Lung (tissue), 12 donors: Measurements from ENCODE around the gene IMPG1. TPM values are rescaled to one million over a fixed set of nuclear protein-coding genes. Genes with fewer than 3 reads are reported as not detected.
A peak's percentile ranks its signal among the peaks of the same experiment; 100 is the strongest.

Source experiments
- ATAC-seq: fragments of 200-7000 bp; cut with Tn5 transposase; one replicate; pipeline ENCODE4 v1.9.1; 2020; ENCODE audit warnings: moderate number of reproducible peaks; ENCODE audit not compliant: insufficient read depth, low FRiP score
- DNase-seq, 3 donors: peaks; one replicate each; pipeline ENCODE4 v3.0.0-alpha.2; 2013 to 2017
- H3K27ac ChIP-seq, 2 donors: one replicate each; pipeline ENCODE4 v1.5.1; 2013; ENCODE audit warnings: mild to moderate bottlenecking in 2 of 2, moderate library complexity in 2 of 2, control low read depth in 1 of 2, inconsistent platforms in 1 of 2, low read depth in 1 of 2, low read length in 1 of 2
- H3K27me3 ChIP-seq, 3 donors: one replicate each; pipeline ENCODE4 v1.5.1; 2013; ENCODE audit warnings: low read length in 2 of 3; ENCODE audit not compliant: control insufficient read depth in 3 of 3, insufficient read depth in 3 of 3
- H3K36me3 ChIP-seq, 4 donors: one replicate each; pipeline ENCODE4 v1.5.1; 2013; ENCODE audit warnings: low read length in 4 of 4, mild to moderate bottlenecking in 1 of 4, moderate library complexity in 1 of 4; ENCODE audit not compliant: control insufficient read depth in 4 of 4, insufficient read depth in 4 of 4
- H3K4me1 ChIP-seq, 5 donors: one replicate each; pipeline ENCODE4 v1.5.1; 2013; ENCODE audit warnings: low read length in 5 of 5, mild to moderate bottlenecking in 2 of 5, moderate library complexity in 1 of 5; ENCODE audit not compliant: control insufficient read depth in 5 of 5, insufficient read depth in 5 of 5
- H3K4me3 ChIP-seq: one replicate; pipeline ENCODE4 v1.5.1; 2013; ENCODE audit warnings: mild to moderate bottlenecking, control low read depth, moderate library complexity
- H3K9ac ChIP-seq, 2 donors: one replicate each; pipeline ENCODE4 v1.5.1; 2013; ENCODE audit warnings: low read length in 2 of 2, control low read depth in 1 of 2; ENCODE audit not compliant: insufficient read depth in 1 of 2
- H3K9me3 ChIP-seq, 4 donors: one replicate each; pipeline ENCODE4 v1.5.1; 2013; ENCODE audit warnings: low read length in 3 of 4, mild to moderate bottlenecking in 1 of 4, moderate library complexity in 1 of 4; ENCODE audit not compliant: control insufficient read depth in 4 of 4, insufficient read depth in 3 of 4
- CTCF ChIP-seq: IDR thresholded peaks from 2 replicates; pipeline ENCODE4 v1.5.1; 2012; ENCODE audit warnings: mild to moderate bottlenecking; ENCODE audit errors: control extremely low read depth, extremely low read depth
- WGBS, 2 donors: extraction: QIAGEN DNeasy Blood & Tissue Kit; methylation state at CpG; one replicate each; pipeline ENCODE4 v1.1.7; 2013; 5-methylcytosine and 5-hydroxymethylcytosine counted together
- polyA plus RNA-seq, 2 donors: library from polyadenylated mRNA; stranded (reverse); fragments of 200-250 nt; gene quantifications; one replicate each; pipeline ENCODE4 v1.2.1, GENCODE V29; 2013
- total RNA-seq, 2 donors: library from RNA; depleted of rRNA in 1 of 2; stranded (reverse); fragments of >200 nt in 1 of 2; gene quantifications; one replicate each; pipeline ENCODE4 v1.2.1, GENCODE V29; 2014 to 2021
- donor health status: control.
- donor health status: control.
- donor health status: Bipolar disorder and iron deficiency.
- donor health status: healthy.
- donor health status: DM: yes; HTN: yes; CAD: no.

Gene IMPG1
- total and polyA plus RNA-seq, 4 donors: not detected

- Histone ChIP-seq H3K27me3 (no peaks in the 10 kb centered on the region), H3K4me1 (peaks cover 0 to 2% (median 0%) of the 10 kb centered on the region in 5 donors), H3K4me3 (no peak overlapping the region), H3K9ac (no peak overlapping the region), H3K27ac (no peak overlapping the region), H3K36me3 (peaks cover 0 to 3% (median 0%) of the 10 kb centered on the region in 4 donors), H3K9me3 (no peaks in the 10 kb centered on the region)
- 65 to 79% methylated on average over 3 of the region's 3 CpGs for WGBS, 2 donors
- TF ChIP-seq CTCF: no peak
- ATAC-seq: no peak
- DNase-seq: no peak
Observed at GRCh38 chr6:75896526-75896925, 175.9 kb downstream of the IMPG1 start.

- TF ChIP-seq CTCF: no peak
- 51 to 68% methylated on average over 2 of the region's 2 CpGs for WGBS, 2 donors
- Histone ChIP-seq H3K27me3 (no peaks in the 10 kb centered on the region), H3K36me3 (peaks cover 0 to 5% (median 0%) of the 10 kb centered on the region in 4 donors), H3K4me1 (peaks cover 0 to 2% (median 0%) of the 10 kb centered on the region in 5 donors), H3K9me3 (no peaks in the 10 kb centered on the region), H3K9ac (no peak overlapping the region), H3K27ac (no peak overlapping the region), H3K4me3 (no peak overlapping the region)
- ATAC-seq (no peak), DNase-seq (no peak)
Observed at GRCh38 chr6:75893776-75894152, 178.7 kb downstream of the IMPG1 start.

GRCh38 chr6:75893058-75893775 lies 179.2 kb downstream of the IMPG1 start:
- Histone ChIP-seq H3K9ac (no peak overlapping the region), H3K36me3 (peaks cover 0 to 5% (median 0%) of the 10 kb centered on the region in 4 donors), H3K9me3 (no peaks in the 10 kb centered on the region), H3K4me1 (peaks cover 0 to 2% (median 0%) of the 10 kb centered on the region in 5 donors), H3K27me3 (no peaks in the 10 kb centered on the region), H3K27ac (no peak overlapping the region), H3K4me3 (no peak overlapping the region)
- 13 to 19% methylated on average over 5 of the region's 5 CpGs for WGBS, 2 donors
- TF ChIP-seq CTCF: peak; percentile 44
- ATAC-seq (peak; percentile 80), DNase-seq (peak in 2 of 3 donors; percentile 90 to 93)

GRCh38 chr6:75892384-75892783 lies 180.1 kb downstream of the IMPG1 start:
- no peak overlapping the region for H3K9ac ChIP-seq
- H3K36me3 ChIP-seq: peaks cover 0 to 5% (median 0%) of the 10 kb centered on the region in 4 donors
- H3K4me1 ChIP-seq: peaks cover 0 to 2% (median 0%) of the 10 kb centered on the region in 5 donors
- DNase-seq (no peak), ATAC-seq (peak; percentile 63)
- no peak overlapping the region for H3K4me3 ChIP-seq
- H3K9me3 ChIP-seq: no peaks in the 10 kb centered on the region
- H3K27me3 ChIP-seq: no peaks in the 10 kb centered on the region
- H3K27ac ChIP-seq: no peak overlapping the region
- 84 to 91% methylated on average over 8 of the region's 8 CpGs for WGBS, 2 donors
- TF ChIP-seq CTCF: no peak
